HTR-8/SVneo (cell line): ENCODE measurements around the gene FN3KRP.
"Not testable (repeated sequence)": the region's sequence is repeated elsewhere in the genome, so short reads cannot be mapped to it uniquely, and the experiment has no call there.

ENCODE experiments used
- DNase-seq: peaks from one replicate; pipeline ENCODE4 v3.0.0; 2011; ENCODE audit warnings: low spot score, mixed read lengths; ENCODE audit not compliant: insufficient read length
- FAIRE-seq: peaks from 2 replicates; lab custom pipeline; 2011; peaks lifted over from hg19 to GRCh38; lab: Jason Lieb, UNC

FN3KRP gene

GRCh38 chr17:82736511-82737185 lies 20.1 kb downstream of the FN3KRP start:
- FAIRE-seq, result no peak
- no peak for DNase-seq

- DNase-seq (no peak), FAIRE-seq (no peak)
Observed at GRCh38 chr17:82737967-82738877, 21.7 kb downstream of the FN3KRP start.

- no peak for DNase-seq
- FAIRE-seq, result no peak
Observed at GRCh38 chr17:82740906-82741759, 24.6 kb downstream of the FN3KRP start.

GRCh38 chr17:82743344-82744219 lies 27.1 kb downstream of the FN3KRP start:
- no peak for DNase-seq
- no peak for FAIRE-seq

- DNase-seq, FAIRE-seq: not testable (repeated sequence)
Observed at GRCh38 chr17:82744736-82745135, 28.2 kb downstream of the FN3KRP start.

GRCh38 chr17:82745524-82745923 lies 29.0 kb downstream of the FN3KRP start:
- FAIRE-seq, result no peak

GRCh38 chr17:82748756-82749155 lies 32.2 kb downstream of the FN3KRP start:
- FAIRE-seq (no peak), DNase-seq (no peak)

More at GRCh38 chr17:82745524-82745923, 29.0 kb downstream of the FN3KRP start:
- no peak for DNase-seq

- FAIRE-seq (no peak), DNase-seq (no peak)
Observed at GRCh38 chr17:82750241-82750908, 33.9 kb downstream of the FN3KRP start.

GRCh38 chr17:82751171-82751570 lies 34.7 kb downstream of the FN3KRP start:
- FAIRE-seq, result no peak
- DNase-seq, result no peak

GRCh38 chr17:82751571-82752370 lies 35.3 kb downstream of the FN3KRP start, which contains the start of gene TBCD:
TSS of gene TBCD (plus strand) at chr17:82752065. CDS start at chr17:82752194, 129 bp downstream.
- peak; percentile 33 for FAIRE-seq
- peak; percentile 83 for DNase-seq

- FAIRE-seq (no peak), DNase-seq (no peak)
Observed at GRCh38 chr17:82752371-82753200, 36.1 kb downstream of the FN3KRP start.

- DNase-seq (no peak), FAIRE-seq (no peak)
Observed at GRCh38 chr17:82753201-82753464, 36.6 kb downstream of the FN3KRP start.

GRCh38 chr17:82754297-82755208 lies 38.0 kb downstream of the FN3KRP start:
- FAIRE-seq (no peak), DNase-seq (no peak)

GRCh38 chr17:82756166-82756565 lies 39.7 kb downstream of the FN3KRP start:
- DNase-seq, result no peak

GRCh38 chr17:82765371-82765770 lies 48.9 kb downstream of the FN3KRP start:
- FAIRE-seq (no peak), DNase-seq (no peak)

More at GRCh38 chr17:82756166-82756565, 39.7 kb downstream of the FN3KRP start:
- no peak for FAIRE-seq

GRCh38 chr17:82767041-82767754 lies 50.7 kb downstream of the FN3KRP start:
- DNase-seq (peak; percentile 39), FAIRE-seq (no peak)
